WERI-Rb-1 (cell line): ENCODE measurements around the gene EFHC2.

ENCODE experiments used
- DNase-seq: peaks from one replicate; pipeline ENCODE4 v3.0.0-alpha.2; 2020
- H3K27ac ChIP-seq: fragments of 250-450 bp; sonication (Bioruptor Pico); 2 replicates; pipeline ENCODE4 v1.5.1; 2020; ENCODE audit warnings: mild to moderate bottlenecking, moderate library complexity
- H3K27me3 ChIP-seq: fragments of 250-450 bp; sonication (Bioruptor Pico); 2 replicates; pipeline ENCODE4 v1.5.1; 2021; ENCODE audit warnings: mild to moderate bottlenecking, low read depth, moderate library complexity; ENCODE audit not compliant: insufficient read depth, severe bottlenecking
- H3K36me3 ChIP-seq: fragments of 250-450 bp; sonication (Bioruptor Pico); 2 replicates; pipeline ENCODE4 v1.5.1; 2020; ENCODE audit warnings: mild to moderate bottlenecking, moderate library complexity
- H3K4me3 ChIP-seq: 2 replicates; pipeline ENCODE4 v1.5.1; 2011; ENCODE audit warnings: low read depth, mild to moderate bottlenecking, control low read depth, low read length
- H3K9me3 ChIP-seq: fragments of 250-450 bp; sonication (Bioruptor Pico); 2 replicates; pipeline ENCODE4 v1.5.1; 2021; ENCODE audit warnings: mild to moderate bottlenecking, moderate library complexity; ENCODE audit not compliant: severe bottlenecking
- TF ChIP-seq, protein P1 (sequence below): IDR thresholded peaks from 2 replicates; pipeline ENCODE4 v1.5.1; 2011; ENCODE audit warnings: low read depth, mild to moderate bottlenecking, control low read depth, inconsistent platforms, low read length

The EFHC2 gene

DNA sequence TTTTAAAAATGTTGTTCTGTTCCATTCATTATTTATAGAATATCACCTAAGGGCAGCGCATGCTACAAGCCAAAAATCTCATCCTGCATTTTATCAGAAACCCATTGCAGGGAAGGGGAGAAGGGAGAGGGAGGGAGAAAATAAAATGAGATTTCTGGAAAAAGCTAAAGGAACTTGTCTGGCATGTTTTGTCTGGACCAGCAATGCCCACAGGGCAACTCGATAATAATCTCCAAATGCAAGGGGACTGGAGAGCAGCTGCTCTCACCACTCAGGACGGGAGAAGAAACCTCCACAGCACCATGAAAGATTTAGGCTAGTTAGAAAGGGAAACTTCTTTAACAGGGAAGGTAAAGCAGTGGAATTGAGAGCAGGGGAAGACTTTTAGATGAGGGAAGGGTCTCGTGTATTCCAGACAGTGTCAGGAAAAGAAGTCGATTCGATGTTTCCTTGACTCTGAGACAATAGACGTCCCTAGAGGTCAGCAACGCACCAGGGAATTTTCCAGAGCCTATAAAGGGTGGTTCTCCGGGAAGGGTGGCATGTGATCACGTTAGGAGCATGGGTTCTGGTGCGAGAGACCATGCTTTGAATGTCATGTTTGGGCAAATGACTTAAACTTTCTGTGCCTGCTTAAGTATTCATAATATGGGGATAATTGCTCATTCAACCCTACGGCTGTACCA, 238.1 kb downstream of the EFHC2 start:
- H3K36me3 ChIP-seq = no peaks in the 10 kb centered on the region
- H3K4me3 ChIP-seq = no peak overlapping the region
- TF ChIP-seq, protein P1, sequence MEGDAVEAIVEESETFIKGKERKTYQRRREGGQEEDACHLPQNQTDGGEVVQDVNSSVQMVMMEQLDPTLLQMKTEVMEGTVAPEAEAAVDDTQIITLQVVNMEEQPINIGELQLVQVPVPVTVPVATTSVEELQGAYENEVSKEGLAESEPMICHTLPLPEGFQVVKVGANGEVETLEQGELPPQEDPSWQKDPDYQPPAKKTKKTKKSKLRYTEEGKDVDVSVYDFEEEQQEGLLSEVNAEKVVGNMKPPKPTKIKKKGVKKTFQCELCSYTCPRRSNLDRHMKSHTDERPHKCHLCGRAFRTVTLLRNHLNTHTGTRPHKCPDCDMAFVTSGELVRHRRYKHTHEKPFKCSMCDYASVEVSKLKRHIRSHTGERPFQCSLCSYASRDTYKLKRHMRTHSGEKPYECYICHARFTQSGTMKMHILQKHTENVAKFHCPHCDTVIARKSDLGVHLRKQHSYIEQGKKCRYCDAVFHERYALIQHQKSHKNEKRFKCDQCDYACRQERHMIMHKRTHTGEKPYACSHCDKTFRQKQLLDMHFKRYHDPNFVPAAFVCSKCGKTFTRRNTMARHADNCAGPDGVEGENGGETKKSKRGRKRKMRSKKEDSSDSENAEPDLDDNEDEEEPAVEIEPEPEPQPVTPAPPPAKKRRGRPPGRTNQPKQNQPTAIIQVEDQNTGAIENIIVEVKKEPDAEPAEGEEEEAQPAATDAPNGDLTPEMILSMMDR = no peak
- peak; percentile 22 for DNase-seq
- no peaks in the 10 kb centered on the region for H3K9me3 ChIP-seq
- H3K27me3 ChIP-seq = peaks cover 4% of the 10 kb centered on the region
- no peak overlapping the region for H3K27ac ChIP-seq

DNA sequence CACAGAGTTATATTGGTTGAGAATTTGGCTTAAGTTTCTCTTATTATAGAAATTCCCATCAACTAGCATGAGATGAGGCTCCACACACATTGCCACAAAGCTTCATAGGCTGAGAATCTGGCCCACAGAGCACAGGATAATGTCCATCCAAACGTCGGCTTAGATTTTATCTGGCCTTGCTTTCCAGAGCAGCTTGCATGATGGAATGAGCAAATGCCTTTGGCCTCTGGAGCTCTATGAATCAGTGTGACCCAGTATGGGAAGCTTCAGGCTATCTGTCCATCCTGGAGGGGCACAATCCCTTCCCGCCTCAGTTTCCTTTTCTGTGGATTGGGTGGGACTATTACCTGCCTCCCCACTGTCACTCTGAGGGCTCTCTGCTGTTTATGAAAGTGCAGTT, 238.8 kb downstream of the EFHC2 start:
- Histone ChIP-seq H3K27me3 (peaks cover 4% of the 10 kb centered on the region), H3K27ac (no peak overlapping the region), H3K4me3 (no peak overlapping the region), H3K9me3 (no peaks in the 10 kb centered on the region), H3K36me3 (no peaks in the 10 kb centered on the region)
- TF ChIP-seq, protein P1 = no peak
- DNase-seq = no peak

DNA sequence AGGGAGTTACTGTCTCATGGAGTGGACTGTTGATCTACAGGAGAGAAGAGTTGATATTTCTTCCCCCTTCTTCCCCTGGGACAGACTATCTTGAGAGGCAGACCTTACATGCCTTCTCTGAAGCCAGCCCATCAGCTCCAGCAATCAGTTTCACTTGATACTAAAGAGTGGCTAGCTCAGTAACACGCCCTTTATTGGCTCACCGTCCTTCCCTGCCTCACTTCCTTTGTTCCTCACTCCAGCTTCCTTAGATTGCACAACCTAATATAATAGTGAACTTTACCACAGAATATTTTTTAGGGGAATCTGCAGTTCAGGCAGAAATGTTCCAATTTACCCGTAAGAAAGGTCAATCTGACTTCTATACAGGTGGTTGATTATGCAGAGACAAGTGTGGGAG, 242.2 kb downstream of the EFHC2 start:
- no peak overlapping the region for H3K4me3 ChIP-seq
- H3K27me3 ChIP-seq = peaks cover 8% of the 10 kb centered on the region
- no peaks in the 10 kb centered on the region for H3K36me3 ChIP-seq
- no peak overlapping the region for H3K27ac ChIP-seq
- H3K9me3 ChIP-seq = no peaks in the 10 kb centered on the region
- DNase-seq = no peak
- TF ChIP-seq, protein P1 = no peak

DNA sequence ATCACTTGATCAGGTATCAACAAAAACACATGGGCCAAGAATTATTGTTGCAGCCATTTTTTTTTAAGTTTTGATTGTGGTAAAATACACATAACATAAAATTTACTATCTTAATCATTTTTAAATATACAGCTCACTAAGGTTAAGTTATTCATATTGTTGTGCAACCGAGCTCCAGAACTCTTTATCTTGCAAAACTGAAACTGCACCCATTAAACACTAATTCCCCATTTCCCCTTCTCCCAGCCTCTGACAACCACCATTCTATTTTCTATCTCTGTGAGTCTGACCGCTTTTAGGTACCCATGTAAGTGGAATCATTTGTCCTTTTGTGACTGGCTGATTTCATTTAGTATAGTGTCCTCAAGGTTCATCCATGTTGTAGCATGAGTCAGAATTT, 244.1 kb downstream of the EFHC2 start:
- TF ChIP-seq, protein P1 = no peak
- Histone ChIP-seq H3K4me3 (no peak overlapping the region), H3K27me3 (peaks cover 8% of the 10 kb centered on the region), H3K27ac (no peak overlapping the region), H3K9me3 (no peaks in the 10 kb centered on the region), H3K36me3 (no peaks in the 10 kb centered on the region)
- no peak for DNase-seq
